Uterus (tissue), 2 donors: ENCODE measurements around the gene CXorf49.

Source experiments
- POLR2A ChIP-seq, 2 donors: fragments of 450-650 bp; IDR thresholded peaks; one replicate each; pipeline ENCODE4 v1.6.1; 2016; ENCODE audit warnings: antibody characterized with exemption in 2 of 2, mild to moderate bottlenecking in 1 of 2, moderate library complexity in 1 of 2
- TF ChIP-seq, protein P1 (sequence below), 4 experiments: fragments of 200-600 bp in 2 of 4; fragments of 450-650 bp in 2 of 4; sonication (generic) in 2 of 4; IDR thresholded peaks; one replicate each; pipeline ENCODE4 v1.5.1; 2016 to 2019; ENCODE audit warnings: antibody characterized with exemption in 4 of 4, mild to moderate bottlenecking in 2 of 4, moderate library complexity in 1 of 4

DNA sequence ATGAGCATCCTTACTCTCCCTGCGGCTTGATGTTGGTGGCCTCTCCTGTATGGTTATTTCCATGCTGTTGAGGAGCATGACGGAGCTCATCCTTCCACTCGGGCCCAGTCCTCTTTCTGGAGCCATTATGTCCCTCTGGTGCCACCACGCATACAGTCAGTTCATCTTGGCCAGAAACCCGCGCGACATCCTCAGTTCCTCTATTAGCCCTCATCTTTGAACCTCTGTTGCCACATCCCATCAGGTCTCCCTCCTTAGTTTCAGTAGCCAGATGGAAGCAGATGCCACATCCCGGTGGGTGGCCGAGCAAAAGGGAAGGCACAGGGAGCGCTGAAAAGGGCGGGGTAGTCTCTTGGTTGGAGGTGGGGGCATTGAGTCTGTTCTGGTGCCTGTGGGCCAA, 46.1 kb downstream of the CXorf49 start:
- TF ChIP-seq, protein P1, sequence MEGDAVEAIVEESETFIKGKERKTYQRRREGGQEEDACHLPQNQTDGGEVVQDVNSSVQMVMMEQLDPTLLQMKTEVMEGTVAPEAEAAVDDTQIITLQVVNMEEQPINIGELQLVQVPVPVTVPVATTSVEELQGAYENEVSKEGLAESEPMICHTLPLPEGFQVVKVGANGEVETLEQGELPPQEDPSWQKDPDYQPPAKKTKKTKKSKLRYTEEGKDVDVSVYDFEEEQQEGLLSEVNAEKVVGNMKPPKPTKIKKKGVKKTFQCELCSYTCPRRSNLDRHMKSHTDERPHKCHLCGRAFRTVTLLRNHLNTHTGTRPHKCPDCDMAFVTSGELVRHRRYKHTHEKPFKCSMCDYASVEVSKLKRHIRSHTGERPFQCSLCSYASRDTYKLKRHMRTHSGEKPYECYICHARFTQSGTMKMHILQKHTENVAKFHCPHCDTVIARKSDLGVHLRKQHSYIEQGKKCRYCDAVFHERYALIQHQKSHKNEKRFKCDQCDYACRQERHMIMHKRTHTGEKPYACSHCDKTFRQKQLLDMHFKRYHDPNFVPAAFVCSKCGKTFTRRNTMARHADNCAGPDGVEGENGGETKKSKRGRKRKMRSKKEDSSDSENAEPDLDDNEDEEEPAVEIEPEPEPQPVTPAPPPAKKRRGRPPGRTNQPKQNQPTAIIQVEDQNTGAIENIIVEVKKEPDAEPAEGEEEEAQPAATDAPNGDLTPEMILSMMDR (IDR thresholded peaks at IDR 0.05) = no peak
- TF ChIP-seq POLR2A (IDR thresholded peaks at IDR 0.05) = no peak
